ENCODE data around the gene TOX2. TPM values are rescaled to one million over a fixed set of nuclear protein-coding genes. Genes with fewer than 3 reads are reported as not detected.

Gene TOX2
- total and polyA plus RNA-seq, 2 of the 8 experiments (the other 6 are each of a cell fraction or from before 2014, with no cell fraction given): 1.8 to 3.4 TPM

DNA sequence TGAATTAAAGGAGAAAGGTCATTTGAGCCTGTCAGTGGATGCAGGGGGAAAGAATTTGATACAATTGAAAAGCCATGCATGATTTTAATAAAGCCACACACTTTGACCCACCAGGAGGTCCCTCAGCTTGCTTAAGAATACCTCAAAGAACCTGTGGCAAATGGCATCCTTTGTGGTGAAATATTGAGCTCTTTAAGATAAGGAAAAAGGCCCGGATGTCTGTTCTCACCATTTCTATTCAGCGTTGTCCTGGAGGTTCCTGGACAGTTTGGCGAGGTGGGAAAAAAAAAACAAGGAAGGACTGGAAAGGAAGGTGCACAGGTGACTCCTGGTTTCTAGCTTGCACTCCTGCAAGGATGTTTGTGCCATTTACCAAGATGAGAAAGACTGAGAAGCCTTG, 91.0 kb downstream of the TOX2 start (continued):
- TF ChIP-seq, protein P1, sequence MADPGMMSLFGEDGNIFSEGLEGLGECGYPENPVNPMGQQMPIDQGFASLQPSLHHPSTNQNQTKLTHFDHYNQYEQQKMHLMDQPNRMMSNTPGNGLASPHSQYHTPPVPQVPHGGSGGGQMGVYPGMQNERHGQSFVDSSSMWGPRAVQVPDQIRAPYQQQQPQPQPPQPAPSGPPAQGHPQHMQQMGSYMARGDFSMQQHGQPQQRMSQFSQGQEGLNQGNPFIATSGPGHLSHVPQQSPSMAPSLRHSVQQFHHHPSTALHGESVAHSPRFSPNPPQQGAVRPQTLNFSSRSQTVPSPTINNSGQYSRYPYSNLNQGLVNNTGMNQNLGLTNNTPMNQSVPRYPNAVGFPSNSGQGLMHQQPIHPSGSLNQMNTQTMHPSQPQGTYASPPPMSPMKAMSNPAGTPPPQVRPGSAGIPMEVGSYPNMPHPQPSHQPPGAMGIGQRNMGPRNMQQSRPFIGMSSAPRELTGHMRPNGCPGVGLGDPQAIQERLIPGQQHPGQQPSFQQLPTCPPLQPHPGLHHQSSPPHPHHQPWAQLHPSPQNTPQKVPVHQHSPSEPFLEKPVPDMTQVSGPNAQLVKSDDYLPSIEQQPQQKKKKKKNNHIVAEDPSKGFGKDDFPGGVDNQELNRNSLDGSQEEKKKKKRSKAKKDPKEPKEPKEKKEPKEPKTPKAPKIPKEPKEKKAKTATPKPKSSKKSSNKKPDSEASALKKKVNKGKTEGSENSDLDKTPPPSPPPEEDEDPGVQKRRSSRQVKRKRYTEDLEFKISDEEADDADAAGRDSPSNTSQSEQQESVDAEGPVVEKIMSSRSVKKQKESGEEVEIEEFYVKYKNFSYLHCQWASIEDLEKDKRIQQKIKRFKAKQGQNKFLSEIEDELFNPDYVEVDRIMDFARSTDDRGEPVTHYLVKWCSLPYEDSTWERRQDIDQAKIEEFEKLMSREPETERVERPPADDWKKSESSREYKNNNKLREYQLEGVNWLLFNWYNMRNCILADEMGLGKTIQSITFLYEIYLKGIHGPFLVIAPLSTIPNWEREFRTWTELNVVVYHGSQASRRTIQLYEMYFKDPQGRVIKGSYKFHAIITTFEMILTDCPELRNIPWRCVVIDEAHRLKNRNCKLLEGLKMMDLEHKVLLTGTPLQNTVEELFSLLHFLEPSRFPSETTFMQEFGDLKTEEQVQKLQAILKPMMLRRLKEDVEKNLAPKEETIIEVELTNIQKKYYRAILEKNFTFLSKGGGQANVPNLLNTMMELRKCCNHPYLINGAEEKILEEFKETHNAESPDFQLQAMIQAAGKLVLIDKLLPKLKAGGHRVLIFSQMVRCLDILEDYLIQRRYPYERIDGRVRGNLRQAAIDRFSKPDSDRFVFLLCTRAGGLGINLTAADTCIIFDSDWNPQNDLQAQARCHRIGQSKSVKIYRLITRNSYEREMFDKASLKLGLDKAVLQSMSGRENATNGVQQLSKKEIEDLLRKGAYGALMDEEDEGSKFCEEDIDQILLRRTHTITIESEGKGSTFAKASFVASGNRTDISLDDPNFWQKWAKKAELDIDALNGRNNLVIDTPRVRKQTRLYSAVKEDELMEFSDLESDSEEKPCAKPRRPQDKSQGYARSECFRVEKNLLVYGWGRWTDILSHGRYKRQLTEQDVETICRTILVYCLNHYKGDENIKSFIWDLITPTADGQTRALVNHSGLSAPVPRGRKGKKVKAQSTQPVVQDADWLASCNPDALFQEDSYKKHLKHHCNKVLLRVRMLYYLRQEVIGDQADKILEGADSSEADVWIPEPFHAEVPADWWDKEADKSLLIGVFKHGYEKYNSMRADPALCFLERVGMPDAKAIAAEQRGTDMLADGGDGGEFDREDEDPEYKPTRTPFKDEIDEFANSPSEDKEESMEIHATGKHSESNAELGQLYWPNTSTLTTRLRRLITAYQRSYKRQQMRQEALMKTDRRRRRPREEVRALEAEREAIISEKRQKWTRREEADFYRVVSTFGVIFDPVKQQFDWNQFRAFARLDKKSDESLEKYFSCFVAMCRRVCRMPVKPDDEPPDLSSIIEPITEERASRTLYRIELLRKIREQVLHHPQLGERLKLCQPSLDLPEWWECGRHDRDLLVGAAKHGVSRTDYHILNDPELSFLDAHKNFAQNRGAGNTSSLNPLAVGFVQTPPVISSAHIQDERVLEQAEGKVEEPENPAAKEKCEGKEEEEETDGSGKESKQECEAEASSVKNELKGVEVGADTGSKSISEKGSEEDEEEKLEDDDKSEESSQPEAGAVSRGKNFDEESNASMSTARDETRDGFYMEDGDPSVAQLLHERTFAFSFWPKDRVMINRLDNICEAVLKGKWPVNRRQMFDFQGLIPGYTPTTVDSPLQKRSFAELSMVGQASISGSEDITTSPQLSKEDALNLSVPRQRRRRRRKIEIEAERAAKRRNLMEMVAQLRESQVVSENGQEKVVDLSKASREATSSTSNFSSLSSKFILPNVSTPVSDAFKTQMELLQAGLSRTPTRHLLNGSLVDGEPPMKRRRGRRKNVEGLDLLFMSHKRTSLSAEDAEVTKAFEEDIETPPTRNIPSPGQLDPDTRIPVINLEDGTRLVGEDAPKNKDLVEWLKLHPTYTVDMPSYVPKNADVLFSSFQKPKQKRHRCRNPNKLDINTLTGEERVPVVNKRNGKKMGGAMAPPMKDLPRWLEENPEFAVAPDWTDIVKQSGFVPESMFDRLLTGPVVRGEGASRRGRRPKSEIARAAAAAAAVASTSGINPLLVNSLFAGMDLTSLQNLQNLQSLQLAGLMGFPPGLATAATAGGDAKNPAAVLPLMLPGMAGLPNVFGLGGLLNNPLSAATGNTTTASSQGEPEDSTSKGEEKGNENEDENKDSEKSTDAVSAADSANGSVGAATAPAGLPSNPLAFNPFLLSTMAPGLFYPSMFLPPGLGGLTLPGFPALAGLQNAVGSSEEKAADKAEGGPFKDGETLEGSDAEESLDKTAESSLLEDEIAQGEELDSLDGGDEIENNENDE (IDR thresholded peaks at IDR 0.05; ENCODE audit: insufficient replicate concordance, low read length): no peak
- no peak for TF ChIP-seq KDM4A (IDR thresholded peaks at IDR 0.05; ENCODE audit: low read depth, low read length, severe bottlenecking)
- no peak for TF ChIP-seq SRF (IDR thresholded peaks at IDR 0.05; ENCODE audit: low read depth, low read length)
- TF ChIP-seq JUN (IDR thresholded peaks at IDR 0.05; ENCODE audit: low read depth, low read length): no peak
- TF ChIP-seq NANOG (IDR thresholded peaks at IDR 0.05; ENCODE audit: insufficient read depth, low read depth, low read length, poor library complexity, severe bottlenecking): no peak
- no peak for TF ChIP-seq POLR2AphosphoS5 (IDR thresholded peaks at IDR 0.05; ENCODE audit: low read depth, low read length)
- no peak for TF ChIP-seq SP4 (IDR thresholded peaks at IDR 0.05; ENCODE audit: low read length)
- TF ChIP-seq, protein P2, sequence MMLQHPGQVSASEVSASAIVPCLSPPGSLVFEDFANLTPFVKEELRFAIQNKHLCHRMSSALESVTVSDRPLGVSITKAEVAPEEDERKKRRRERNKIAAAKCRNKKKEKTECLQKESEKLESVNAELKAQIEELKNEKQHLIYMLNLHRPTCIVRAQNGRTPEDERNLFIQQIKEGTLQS (IDR thresholded peaks at IDR 0.05; ENCODE audit: insufficient read depth, low read depth, low read length): no peak
- TF ChIP-seq SAP30 (IDR thresholded peaks at IDR 0.05; ENCODE audit: insufficient read depth, insufficient replicate concordance, low read length): no peak
- no peak for TF ChIP-seq NRF1 (IDR thresholded peaks at IDR 0.05; ENCODE audit: low read depth, low read length)
- no peak for TF ChIP-seq SUZ12 (IDR thresholded peaks at IDR 0.05; ENCODE audit: low read length)

All from H1 (cell line).